PC-3 (cell line): ENCODE measurements around the gene SSX2B. TPM values are rescaled to one million over a fixed set of nuclear protein-coding genes. Genes with fewer than 3 reads are reported as not detected.

Experiments
- total RNA-seq: library from RNA; depleted of rRNA; stranded (reverse); fragments of >200 nt; gene quantifications from 2 replicates; pipeline ENCODE4 v1.2.3, GENCODE V29; 2014; rRNA removed

Gene SSX2B
- total RNA-seq, 1 experiment from 2014 or later, result not detected

Other genes with a start within 250 kb of the SSX2B start
- gene XAGE1B, start 234.2 kb upstream of the SSX2B start, total RNA-seq, result not detected in 2 replicates
- not detected in 2 replicates for gene SSX7, start 96.4 kb upstream of the SSX2B start, total RNA-seq
- gene SSX2, start 44.1 kb upstream of the SSX2B start, total RNA-seq, result not detected in 2 replicates
- not detected in 2 replicates for gene SPANXN5, start 46.2 kb downstream of the SSX2B start, total RNA-seq
- not detected in 2 replicates for gene XAGE5, start 60.0 kb downstream of the SSX2B start, total RNA-seq
- gene XAGE3, start 116.8 kb downstream of the SSX2B start, total RNA-seq, result not detected in 2 replicates
- gene FAM156B, start 146.1 kb downstream of the SSX2B start, total RNA-seq, result 35.1 and 45.5 TPM in 2 replicates
- 8.2 and 21.1 TPM in 2 replicates for gene FAM156A, start 207.3 kb downstream of the SSX2B start, total RNA-seq